CD8-positive, alpha-beta memory T cell (primary cell): Measurements from ENCODE around the gene RASD2. TPM values are rescaled to one million over a fixed set of nuclear protein-coding genes. Genes with fewer than 3 reads are reported as not detected.

Source experiments
- CTCF ChIA-PET: fragments of 350-600 bp; sonication (Branson Sonifier 250); formaldehyde crosslinking; loops from one replicate; lab custom pipeline; 2021; ENCODE audit warnings: antibody characterized with exemption; lab: Charles Lee
- POLR2A ChIA-PET: fragments of 350-600 bp; sonication (Branson Sonifier 250); formaldehyde crosslinking; loops from one replicate; lab custom pipeline; 2021; ENCODE audit warnings: antibody characterized with exemption; lab: Charles Lee
- DNase-seq, 5 donors: peaks; one replicate each; pipeline versions ENCODE4 v3.0.0 to v3.0.0-alpha.2; 2020 to 2022; ENCODE audit warnings: mixed read lengths in 1 of 5
- H3K27ac ChIP-seq: one replicate; pipeline ENCODE4 v1.7.0; 2013; ENCODE audit warnings: low read depth, mild to moderate bottlenecking, low read length, moderate library complexity
- H3K27me3 ChIP-seq: 2 replicates; pipeline ENCODE4 v1.7.0; 2013; ENCODE audit warnings: low read length, mild to moderate bottlenecking; ENCODE audit not compliant: insufficient read depth, poor library complexity, severe bottlenecking
- H3K36me3 ChIP-seq: 2 replicates; pipeline ENCODE4 v1.7.0; 2013; ENCODE audit warnings: mild to moderate bottlenecking, low read length, moderate library complexity; ENCODE audit not compliant: insufficient read depth
- H3K4me1 ChIP-seq: 2 replicates; pipeline ENCODE4 v1.7.0; 2013; ENCODE audit warnings: mild to moderate bottlenecking, low read length, moderate library complexity; ENCODE audit not compliant: insufficient read depth
- H3K4me3 ChIP-seq: 2 replicates; pipeline ENCODE4 v1.7.0; 2013; ENCODE audit warnings: mild to moderate bottlenecking, low read length
- H3K9me3 ChIP-seq: 2 replicates; pipeline ENCODE4 v1.7.0; 2013; ENCODE audit warnings: mild to moderate bottlenecking, low read length
- H3K27ac Mint-ChIP-seq, 8 donors: one replicate each; pipeline ENCODE4 v1.8.0; 2020 to 2021; ENCODE audit warnings: mixed read lengths in 8 of 8, mild to moderate bottlenecking in 6 of 8, inconsistent platforms in 3 of 8, moderate library complexity in 3 of 8
- H3K27me3 Mint-ChIP-seq, 2 donors: one replicate each; pipeline ENCODE4 v1.8.0; 2020 to 2021; ENCODE audit warnings: mixed read lengths in 2 of 2, mild to moderate bottlenecking in 1 of 2, moderate library complexity in 1 of 2
- H3K36me3 Mint-ChIP-seq, 3 donors: one replicate each; pipeline ENCODE4 v1.8.0; 2020 to 2021; ENCODE audit warnings: mixed read lengths in 3 of 3, inconsistent platforms in 1 of 3, mild to moderate bottlenecking in 1 of 3
- H3K4me1 Mint-ChIP-seq, 3 donors: one replicate each; pipeline ENCODE4 v1.8.0; 2020 to 2021; ENCODE audit warnings: mixed read lengths in 3 of 3, inconsistent platforms in 1 of 3, mild to moderate bottlenecking in 1 of 3
- H3K4me3 Mint-ChIP-seq, 7 donors: one replicate each; pipeline ENCODE4 v1.8.0; 2020 to 2021; ENCODE audit warnings: mixed read lengths in 7 of 7, mild to moderate bottlenecking in 6 of 7, moderate library complexity in 4 of 7, inconsistent platforms in 2 of 7
- H3K9me3 Mint-ChIP-seq, 5 donors: one replicate each; pipeline ENCODE4 v1.8.0; 2020 to 2022; ENCODE audit warnings: mixed read lengths in 5 of 5, mild to moderate bottlenecking in 3 of 5, moderate library complexity in 2 of 5, inconsistent platforms in 1 of 5
- polyA plus RNA-seq: library from polyadenylated mRNA; unstranded; fragments of 300-500 nt; fragmentation: Illumina TruSeq; gene quantifications from one replicate; pipeline ENCODE4 v1.2.3, GENCODE V29; 2021
- total RNA-seq, 2 experiments: library from RNA; stranded (reverse); gene quantifications; one replicate each; pipeline ENCODE4 v1.2.3, GENCODE V29; 2021

The RASD2 gene
- total and polyA plus RNA-seq, 3 experiments from 2014 or later: 0.09 to 0.24 TPM; not detected in 1

DNA sequence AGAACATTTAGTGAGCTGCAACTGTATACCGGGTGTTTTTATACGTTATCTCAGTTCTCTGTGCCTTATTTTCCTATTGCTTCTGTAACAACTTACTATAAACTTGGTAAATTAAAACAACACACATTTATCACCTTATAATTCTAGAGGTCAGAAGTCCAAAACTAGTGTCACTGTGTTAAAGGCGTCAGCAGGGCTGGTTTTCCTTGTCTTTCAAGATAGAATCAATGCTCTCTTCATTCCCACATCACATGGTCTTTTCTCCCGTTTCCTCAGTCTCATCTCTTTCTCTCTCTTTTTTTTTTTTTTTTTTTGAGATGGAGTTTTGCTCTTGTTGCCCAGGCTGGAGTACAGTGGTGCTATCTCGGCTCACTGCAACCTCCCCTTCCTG lies 40.4 kb downstream of the RASD2 start:
- no peaks in the 10 kb centered on the region for H3K36me3 ChIP-seq
- no peak overlapping the region for H3K27ac ChIP-seq
- H3K27me3 ChIP-seq: no peaks in the 10 kb centered on the region
- no peaks in the 10 kb centered on the region for H3K9me3 Mint-ChIP-seq
- no peak overlapping the region for H3K4me3 Mint-ChIP-seq
- no peaks in the 10 kb centered on the region for H3K36me3 Mint-ChIP-seq
- peaks cover 0 to 4% of the 10 kb centered on the region in 2 donors for H3K27me3 Mint-ChIP-seq
- no peaks in the 10 kb centered on the region for H3K9me3 ChIP-seq
- ChIA-PET POLR2A (no interaction called here), CTCF (interaction anchor here (4.4 kb wide), 1 partner anchor 231 kb away, joined by 37 read pairs; no protein-coding TSS in a partner anchor)
- no peak overlapping the region for H3K27ac Mint-ChIP-seq
- no peaks in the 10 kb centered on the region for H3K4me1 Mint-ChIP-seq
- H3K4me1 ChIP-seq: no peaks in the 10 kb centered on the region
- no peak for DNase-seq
- no peak overlapping the region for H3K4me3 ChIP-seq

DNA sequence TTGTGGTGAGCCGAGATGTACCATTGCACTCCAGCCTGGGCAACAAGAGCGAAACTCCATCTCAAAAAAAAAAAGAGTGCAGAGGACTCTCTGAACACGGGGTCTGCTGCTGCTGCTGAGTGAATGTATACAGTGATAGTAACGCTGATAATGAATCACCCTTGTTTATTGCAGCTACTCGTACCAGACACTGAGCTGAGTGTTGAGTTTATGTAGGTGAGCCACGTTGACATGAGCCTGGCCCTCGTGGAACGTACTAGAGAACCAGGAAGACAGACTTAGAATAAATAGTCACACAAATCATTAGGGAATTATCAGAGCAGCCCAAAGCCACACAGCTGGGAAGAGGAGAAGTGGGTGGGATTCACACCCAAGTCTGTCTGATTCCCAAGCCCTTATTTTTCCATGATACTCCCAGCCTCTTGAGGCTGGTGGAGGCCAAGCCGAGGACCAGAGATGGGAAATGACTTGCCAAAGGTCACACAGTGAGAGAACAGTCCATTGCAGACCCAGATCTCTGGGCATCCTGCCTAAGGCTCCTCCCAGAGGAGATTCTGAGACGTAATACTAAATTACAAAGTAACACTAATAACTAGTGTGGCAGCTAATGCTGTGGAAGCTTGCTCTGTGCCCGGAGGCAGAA lies 41.7 kb downstream of the RASD2 start:
- peaks cover 0 to 5% of the 10 kb centered on the region in 2 donors for H3K27me3 Mint-ChIP-seq
- ChIA-PET CTCF (interaction anchor here (1.2 to 4.4 kb wide), 8 partner anchors 8 to 232 kb away, joined by 3 to 37 read pairs (median 6); no protein-coding TSS in a partner anchor), POLR2A (no interaction called here)

GRCh38 chr22:35582861-35583670 lies 42.4 kb downstream of the RASD2 start:
- ChIA-PET CTCF (interaction anchor here (0.8 to 4.4 kb wide), 17 partner anchors 8 to 253 kb away, joined by 3 to 37 read pairs (median 4); no protein-coding TSS in a partner anchor), POLR2A (no interaction called here)
- H3K27ac ChIP-seq: no peak overlapping the region
- Mint-ChIP-seq H3K27ac (no peak overlapping the region), H3K9me3 (no peaks in the 10 kb centered on the region), H3K27me3 (peaks cover 0 to 8% of the 10 kb centered on the region in 2 donors), H3K4me3 (no peak overlapping the region), H3K4me1 (no peaks in the 10 kb centered on the region), H3K36me3 (no peaks in the 10 kb centered on the region)
- H3K27me3 ChIP-seq: no peaks in the 10 kb centered on the region
- peak; percentile 36 to 63 (median 41) for DNase-seq
- H3K4me3 ChIP-seq: no peak overlapping the region
- no peaks in the 10 kb centered on the region for H3K9me3 ChIP-seq
- no peaks in the 10 kb centered on the region for H3K36me3 ChIP-seq
- H3K4me1 ChIP-seq: no peaks in the 10 kb centered on the region

More for the DNA sequence above, 41.7 kb downstream of the RASD2 start:
- Mint-ChIP-seq H3K4me3 (no peak overlapping the region), H3K9me3 (no peaks in the 10 kb centered on the region), H3K27ac (no peak overlapping the region), H3K4me1 (no peaks in the 10 kb centered on the region), H3K36me3 (no peaks in the 10 kb centered on the region)
- no peak overlapping the region for H3K4me3 ChIP-seq
- DNase-seq: no peak
- H3K4me1 ChIP-seq: no peaks in the 10 kb centered on the region
- H3K9me3 ChIP-seq: no peaks in the 10 kb centered on the region
- H3K27ac ChIP-seq: no peak overlapping the region
- H3K27me3 ChIP-seq: no peaks in the 10 kb centered on the region
- H3K36me3 ChIP-seq: no peaks in the 10 kb centered on the region

GRCh38 chr22:35586771-35587170 lies 46.1 kb downstream of the RASD2 start:
- CTCF ChIA-PET: interaction anchor here (1.0 kb wide), 1 partner anchor 10 kb away, joined by 3 read pairs; no protein-coding TSS in a partner anchor

DNA sequence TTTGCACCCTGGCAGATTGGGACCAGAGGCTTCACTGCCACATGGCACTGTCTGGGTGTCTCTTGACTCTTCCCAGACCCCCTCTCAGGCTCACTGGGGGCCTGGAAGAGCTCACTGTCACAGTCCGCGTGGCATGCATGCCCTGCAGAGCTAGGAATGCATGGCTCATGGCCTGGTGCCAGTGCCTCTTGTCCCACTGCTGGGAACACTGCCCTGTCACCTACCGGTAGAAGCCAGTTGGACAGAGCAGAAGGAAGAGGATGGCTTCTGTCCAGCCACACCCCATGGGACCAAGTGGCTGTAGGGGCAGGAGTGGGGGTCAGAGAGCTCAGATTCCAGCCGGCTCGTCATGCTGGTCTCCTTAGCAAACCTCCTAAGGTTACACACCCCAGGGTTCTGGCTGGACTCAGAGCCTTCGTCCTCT lies 46.8 kb downstream of the RASD2 start:
- Mint-ChIP-seq H3K27ac (peak overlapping the region in 1 of 8 donors; percentile 47), H3K9me3 (no peaks in the 10 kb centered on the region), H3K4me3 (no peak overlapping the region), H3K27me3 (peaks cover 8 to 9% of the 10 kb centered on the region in 2 donors), H3K4me1 (no peaks in the 10 kb centered on the region), H3K36me3 (no peaks in the 10 kb centered on the region)
- ChIA-PET POLR2A (no interaction called here), CTCF (interaction anchor here (1.0 kb wide), 1 partner anchor 11 kb away, joined by 3 read pairs; no protein-coding TSS in a partner anchor)
- no peaks in the 10 kb centered on the region for H3K4me1 ChIP-seq
- H3K27me3 ChIP-seq: no peaks in the 10 kb centered on the region
- no peak for DNase-seq
- H3K9me3 ChIP-seq: no peaks in the 10 kb centered on the region
- H3K27ac ChIP-seq: no peak overlapping the region
- no peaks in the 10 kb centered on the region for H3K36me3 ChIP-seq
- H3K4me3 ChIP-seq: no peak overlapping the region

More at GRCh38 chr22:35586771-35587170, 46.1 kb downstream of the RASD2 start:
- H3K27ac ChIP-seq: no peak overlapping the region
- H3K9me3 ChIP-seq: no peaks in the 10 kb centered on the region
- H3K9me3 Mint-ChIP-seq: no peaks in the 10 kb centered on the region
- H3K4me3 ChIP-seq: no peak overlapping the region
- DNase-seq: no peak
- peaks cover 5 to 8% of the 10 kb centered on the region in 2 donors for H3K27me3 Mint-ChIP-seq
- no peaks in the 10 kb centered on the region for H3K4me1 ChIP-seq
- no peaks in the 10 kb centered on the region for H3K36me3 ChIP-seq
- POLR2A ChIA-PET: no interaction called here
- no peaks in the 10 kb centered on the region for H3K27me3 ChIP-seq
- H3K36me3 Mint-ChIP-seq: no peaks in the 10 kb centered on the region
- H3K4me1 Mint-ChIP-seq: no peaks in the 10 kb centered on the region
- no peak overlapping the region for H3K4me3 Mint-ChIP-seq
- H3K27ac Mint-ChIP-seq: no peak overlapping the region

DNA sequence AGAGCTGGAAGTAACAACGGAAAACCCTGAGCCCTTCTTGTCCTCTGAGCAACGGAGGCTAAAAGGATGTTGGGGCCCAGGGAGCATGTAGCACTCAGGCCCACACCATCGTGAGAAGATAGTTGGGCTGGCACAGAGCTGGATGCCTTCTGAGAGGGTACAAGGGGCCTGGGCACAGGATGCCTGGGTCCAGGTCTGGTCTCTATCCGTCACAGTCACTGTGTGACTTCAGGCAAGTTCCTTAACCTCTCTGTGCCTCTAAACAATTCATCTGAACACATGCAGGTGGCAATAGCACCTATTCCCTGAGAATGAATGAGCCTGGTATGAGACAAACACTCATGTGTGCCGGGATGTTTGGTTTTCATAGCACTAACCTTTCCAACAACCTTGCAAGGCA lies 47.3 kb downstream of the RASD2 start:
- H3K4me1 ChIP-seq: no peaks in the 10 kb centered on the region
- peaks cover 11 to 14% of the 10 kb centered on the region in 2 donors for H3K27me3 Mint-ChIP-seq
- no peak overlapping the region for H3K4me3 Mint-ChIP-seq
- no peak overlapping the region for H3K27ac ChIP-seq
- ChIA-PET CTCF (interaction anchor here (1.0 kb wide), 1 partner anchor 11 kb away, joined by 3 read pairs; no protein-coding TSS in a partner anchor), POLR2A (no interaction called here)
- H3K4me1 Mint-ChIP-seq: no peaks in the 10 kb centered on the region
- no peaks in the 10 kb centered on the region for H3K9me3 Mint-ChIP-seq
- no peaks in the 10 kb centered on the region for H3K36me3 Mint-ChIP-seq
- DNase-seq: no peak
- no peaks in the 10 kb centered on the region for H3K27me3 ChIP-seq
- peak overlapping the region in 1 of 8 donors; percentile 47 for H3K27ac Mint-ChIP-seq
- H3K36me3 ChIP-seq: no peaks in the 10 kb centered on the region
- H3K4me3 ChIP-seq: no peak overlapping the region
- H3K9me3 ChIP-seq: no peaks in the 10 kb centered on the region

- POLR2A ChIA-PET: no interaction called here
- CTCF ChIA-PET: no interaction called here
- Mint-ChIP-seq H3K27ac (no peak overlapping the region), H3K36me3 (no peaks in the 10 kb centered on the region), H3K4me3 (no peak overlapping the region), H3K27me3 (peaks cover 8 to 14% of the 10 kb centered on the region in 2 donors), H3K4me1 (no peaks in the 10 kb centered on the region), H3K9me3 (no peaks in the 10 kb centered on the region)
- no peak for DNase-seq
- Histone ChIP-seq H3K4me3 (no peak overlapping the region), H3K36me3 (no peaks in the 10 kb centered on the region), H3K27me3 (no peaks in the 10 kb centered on the region), H3K4me1 (no peaks in the 10 kb centered on the region), H3K9me3 (no peaks in the 10 kb centered on the region), H3K27ac (no peak overlapping the region)
These were observed 48.6 kb downstream of the RASD2 start for GRCh38 chr22:35589071-35589755.
